Skeletal muscle satellite cell (primary cell): ENCODE results near the gene STARD8.

Experiments
- H3K27me3 ChIP-seq: 2 replicates; pipeline ENCODE4 v1.7.0; 2013; ENCODE audit warnings: low read length; ENCODE audit not compliant: control insufficient read depth, insufficient read depth
- H3K36me3 ChIP-seq: 2 replicates; pipeline ENCODE4 v1.7.0; 2013; ENCODE audit warnings: mild to moderate bottlenecking, control low read depth, low read length; ENCODE audit not compliant: insufficient read depth
- H3K4me1 ChIP-seq: 2 replicates; pipeline ENCODE4 v1.7.0; 2013; ENCODE audit warnings: low read length; ENCODE audit not compliant: control insufficient read depth, insufficient read depth
- H3K4me2 ChIP-seq: 2 replicates; pipeline ENCODE4 v1.7.0; 2013; ENCODE audit warnings: mild to moderate bottlenecking, low read length
- H3K4me3 ChIP-seq: 2 replicates; pipeline ENCODE4 v1.7.0; 2013; ENCODE audit warnings: low read length
- H3K9ac ChIP-seq: 2 replicates; pipeline ENCODE4 v1.7.0; 2013; ENCODE audit warnings: mild to moderate bottlenecking, low read depth, low read length, moderate library complexity
- H3K9me3 ChIP-seq: replicated peaks from 2 replicates; pipeline ENCODE4 v1.7.0; 2013; ENCODE audit warnings: mild to moderate bottlenecking, control low read depth, low read length

Gene STARD8

GRCh38 chrX:68708503-68709290, 61.2 kb downstream of the STARD8 start:
- no peak overlapping the region for H3K4me3 ChIP-seq
- no peaks in the 10 kb centered on the region for H3K4me1 ChIP-seq
- H3K9ac ChIP-seq = no peak overlapping the region
- peaks cover 6% of the 10 kb centered on the region for H3K27me3 ChIP-seq
- no peak overlapping the region for H3K4me2 ChIP-seq
- H3K36me3 ChIP-seq = no peaks in the 10 kb centered on the region
- H3K9me3 ChIP-seq = no peaks in the 10 kb centered on the region

- peaks cover 4% of the 10 kb centered on the region for H3K27me3 ChIP-seq
- H3K4me2 ChIP-seq = no peak overlapping the region
- no peaks in the 10 kb centered on the region for H3K4me1 ChIP-seq
- no peak overlapping the region for H3K9ac ChIP-seq
- no peaks in the 10 kb centered on the region for H3K9me3 ChIP-seq
- H3K36me3 ChIP-seq = no peaks in the 10 kb centered on the region
- H3K4me3 ChIP-seq = no peak overlapping the region
Measured at GRCh38 chrX:68710870-68711576, 63.6 kb downstream of the STARD8 start.

- Histone ChIP-seq H3K4me2 (no peak overlapping the region), H3K4me1 (no peaks in the 10 kb centered on the region), H3K4me3 (no peak overlapping the region), H3K36me3 (no peaks in the 10 kb centered on the region), H3K9me3 (no peaks in the 10 kb centered on the region), H3K27me3 (peaks cover 5% of the 10 kb centered on the region), H3K9ac (no peak overlapping the region)
Measured at GRCh38 chrX:68711845-68712244, 64.4 kb downstream of the STARD8 start.

- H3K36me3 ChIP-seq = peaks cover 5% of the 10 kb centered on the region
- no peak overlapping the region for H3K9ac ChIP-seq
- peaks cover 8% of the 10 kb centered on the region for H3K27me3 ChIP-seq
- no peaks in the 10 kb centered on the region for H3K4me1 ChIP-seq
- no peaks in the 10 kb centered on the region for H3K9me3 ChIP-seq
- H3K4me3 ChIP-seq = no peak overlapping the region
- H3K4me2 ChIP-seq = no peak overlapping the region
Measured at GRCh38 chrX:68714856-68715255, 67.4 kb downstream of the STARD8 start.

- no peaks in the 10 kb centered on the region for H3K4me1 ChIP-seq
- H3K9me3 ChIP-seq = no peaks in the 10 kb centered on the region
- H3K4me3 ChIP-seq = no peak overlapping the region
- peaks cover 11% of the 10 kb centered on the region for H3K36me3 ChIP-seq
- no peak overlapping the region for H3K9ac ChIP-seq
- no peak overlapping the region for H3K4me2 ChIP-seq
- peaks cover 8% of the 10 kb centered on the region for H3K27me3 ChIP-seq
Measured at GRCh38 chrX:68717196-68717595, 69.7 kb downstream of the STARD8 start.

- H3K9me3 ChIP-seq = no peaks in the 10 kb centered on the region
- peaks cover 11% of the 10 kb centered on the region for H3K36me3 ChIP-seq
- H3K27me3 ChIP-seq = peaks cover 8% of the 10 kb centered on the region
- H3K4me2 ChIP-seq = no peak overlapping the region
- H3K4me3 ChIP-seq = no peak overlapping the region
- no peak overlapping the region for H3K9ac ChIP-seq
- no peaks in the 10 kb centered on the region for H3K4me1 ChIP-seq
Measured at GRCh38 chrX:68717663-68718442, 70.4 kb downstream of the STARD8 start.

- Histone ChIP-seq H3K4me3 (no peak overlapping the region), H3K9me3 (no peaks in the 10 kb centered on the region), H3K27me3 (peaks cover 8% of the 10 kb centered on the region), H3K36me3 (peaks cover 11% of the 10 kb centered on the region), H3K4me2 (no peak overlapping the region), H3K9ac (no peak overlapping the region), H3K4me1 (no peaks in the 10 kb centered on the region)
Measured at GRCh38 chrX:68718443-68718820, 71.0 kb downstream of the STARD8 start.

- no peaks in the 10 kb centered on the region for H3K4me1 ChIP-seq
- no peaks in the 10 kb centered on the region for H3K9me3 ChIP-seq
- H3K27me3 ChIP-seq = peaks cover 8% of the 10 kb centered on the region
- no peak overlapping the region for H3K4me2 ChIP-seq
- no peak overlapping the region for H3K4me3 ChIP-seq
- peaks cover 11% of the 10 kb centered on the region for H3K36me3 ChIP-seq
- no peak overlapping the region for H3K9ac ChIP-seq
Measured at GRCh38 chrX:68719181-68719903, 71.9 kb downstream of the STARD8 start.

- Histone ChIP-seq H3K4me1 (no peaks in the 10 kb centered on the region), H3K36me3 (peaks cover 11% of the 10 kb centered on the region), H3K4me3 (no peak overlapping the region), H3K27me3 (peaks cover 8% of the 10 kb centered on the region), H3K9me3 (no peaks in the 10 kb centered on the region), H3K9ac (no peak overlapping the region), H3K4me2 (no peak overlapping the region)
Measured at GRCh38 chrX:68719904-68720614, 72.6 kb downstream of the STARD8 start.

- H3K9ac ChIP-seq = no peak overlapping the region
- no peaks in the 10 kb centered on the region for H3K4me1 ChIP-seq
- no peak overlapping the region for H3K4me3 ChIP-seq
- H3K36me3 ChIP-seq = peaks cover 11% of the 10 kb centered on the region
- no peak overlapping the region for H3K4me2 ChIP-seq
- H3K9me3 ChIP-seq = no peaks in the 10 kb centered on the region
- peaks cover 6% of the 10 kb centered on the region for H3K27me3 ChIP-seq
Measured at GRCh38 chrX:68720851-68721250, 73.4 kb downstream of the STARD8 start.
